GM23338 (cell line): ENCODE measurements around the gene OTP. TPM values are rescaled to one million over a fixed set of nuclear protein-coding genes. Genes with fewer than 3 reads are reported as not detected.

ENCODE experiments used
- ATAC-seq: fragments of 200-7000 bp; cut with Tn5 transposase; 3 replicates; pipeline ENCODE4 v1.9.1; 2020
- DNase-seq: peaks from one replicate; pipeline ENCODE4 v3.0.0-alpha.2; 2015; ENCODE audit warnings: low spot score
- H2AFZ ChIP-seq: fragments of 200-600 bp; sonication (generic); 2 replicates; pipeline ENCODE4 v1.8.0; 2016; ENCODE audit warnings: antibody characterized with exemption, mild to moderate bottlenecking, moderate library complexity
- H3F3A ChIP-seq: fragments of 200-600 bp; sonication (generic); replicated peaks from 2 replicates; pipeline ENCODE4 v1.8.0; 2017; ENCODE audit warnings: antibody characterized with exemption, mixed run types, low read depth
- H3K27ac ChIP-seq: fragments of 200-600 bp; sonication (generic); 2 replicates; pipeline ENCODE4 v1.6.1; 2016; ENCODE audit warnings: low read depth
- H3K27me3 ChIP-seq: fragments of 200-600 bp; sonication (generic); 2 replicates; pipeline ENCODE4 v1.8.0; 2016; ENCODE audit warnings: mild to moderate bottlenecking, mixed run types, moderate library complexity; ENCODE audit not compliant: insufficient read depth
- H3K36me3 ChIP-seq: fragments of 200-600 bp; sonication (generic); 2 replicates; pipeline ENCODE4 v1.8.0; 2016; ENCODE audit warnings: mild to moderate bottlenecking; ENCODE audit not compliant: insufficient read depth
- H3K4me1 ChIP-seq: fragments of 200-600 bp; sonication (generic); 2 replicates; pipeline ENCODE4 v1.8.0; 2016; ENCODE audit warnings: mild to moderate bottlenecking, moderate library complexity; ENCODE audit not compliant: insufficient read depth
- H3K4me2 ChIP-seq: fragments of 200-600 bp; sonication (generic); 2 replicates; pipeline ENCODE4 v1.7.1; 2017; ENCODE audit warnings: mixed run types
- H3K4me3 ChIP-seq: fragments of 200-600 bp; sonication (generic); 2 replicates; pipeline ENCODE4 v1.6.1; 2016; ENCODE audit warnings: mixed run types
- H3K79me2 ChIP-seq: fragments of 200-600 bp; sonication (generic); replicated peaks from 2 replicates; pipeline ENCODE4 v1.8.0; 2017; ENCODE audit warnings: mild to moderate bottlenecking; ENCODE audit not compliant: insufficient read depth
- H3K9me2 ChIP-seq: fragments of 200-600 bp; sonication (generic); 2 replicates; pipeline ENCODE4 v1.8.0; 2017; ENCODE audit not compliant: insufficient read depth
- H4K20me1 ChIP-seq: fragments of 200-600 bp; sonication (generic); replicated peaks from 2 replicates; pipeline ENCODE4 v1.8.0; 2017; ENCODE audit warnings: mild to moderate bottlenecking; ENCODE audit not compliant: insufficient read depth
- H3K27ac Mint-ChIP-seq: 2 replicates; pipeline ENCODE4 v1.8.0; 2020; ENCODE audit warnings: inconsistent platforms, mild to moderate bottlenecking, moderate library complexity, mixed read lengths
- H3K27me3 Mint-ChIP-seq: 3 replicates; pipeline ENCODE4 v1.8.0; 2022; ENCODE audit warnings: low read depth, mild to moderate bottlenecking, moderate library complexity, mixed read lengths, inconsistent platforms; ENCODE audit not compliant: insufficient read depth, poor library complexity
- H3K36me3 Mint-ChIP-seq: 3 replicates; pipeline ENCODE4 v1.8.0; 2021; ENCODE audit warnings: low read depth, mild to moderate bottlenecking, inconsistent platforms, moderate library complexity, mixed read lengths
- H3K4me1 Mint-ChIP-seq: 3 replicates; pipeline ENCODE4 v1.8.0; 2020; ENCODE audit warnings: mild to moderate bottlenecking, inconsistent platforms, mixed read lengths
- H3K4me3 Mint-ChIP-seq: 3 replicates; pipeline ENCODE4 v1.8.0; 2021; ENCODE audit warnings: moderate library complexity, mild to moderate bottlenecking, inconsistent platforms, mixed read lengths
- H3K9me3 Mint-ChIP-seq: 3 replicates; pipeline ENCODE4 v1.8.0; 2020; ENCODE audit warnings: moderate library complexity, mild to moderate bottlenecking, inconsistent platforms, mixed read lengths
- CREB1 ChIP-seq: fragments of 250-450 bp; sonication (Bioruptor Pico); IDR thresholded peaks from 2 replicates; pipeline ENCODE4 v1.5.0; 2020; ENCODE audit warnings: low read depth, mild to moderate bottlenecking, moderate library complexity
- EZH2phosphoT487 ChIP-seq: fragments of 200-600 bp; sonication (generic); IDR thresholded peaks from one replicate; pipeline ENCODE4 v1.8.1; 2018; ENCODE audit warnings: antibody characterized with exemption; ENCODE audit not compliant: unreplicated experiment
- JUNB ChIP-seq: IDR thresholded peaks from one replicate; pipeline ENCODE4 v1.6.1; 2016; ENCODE audit warnings: antibody characterized with exemption; ENCODE audit not compliant: unreplicated experiment
- NANOG ChIP-seq: IDR thresholded peaks from 2 replicates; pipeline ENCODE4 v1.6.1; 2016; ENCODE audit warnings: antibody characterized with exemption, borderline replicate concordance
- POLR2AphosphoS5 ChIP-seq: IDR thresholded peaks from 2 replicates; pipeline ENCODE4 v1.6.1; 2016; ENCODE audit warnings: antibody characterized with exemption, low read depth
- STAT1 ChIP-seq: IDR thresholded peaks from one replicate; pipeline ENCODE4 v1.6.1; 2016; ENCODE audit warnings: antibody characterized with exemption; ENCODE audit not compliant: unreplicated experiment
- ZNF331 ChIP-seq: fragments of 250-450 bp; sonication (Bioruptor Pico); IDR thresholded peaks from 2 replicates; pipeline ENCODE4 v1.5.0; 2020; ENCODE audit warnings: low read depth, mild to moderate bottlenecking, moderate library complexity
- polyA plus RNA-seq: library from polyadenylated mRNA; unstranded; fragments of >200 nt; fragmentation: Nextera tagmentation; extraction: Ambion mirVana; gene quantifications from 2 replicates; pipeline ENCODE4 v1.2.1, GENCODE V29; 2016
- total RNA-seq: library from RNA; depleted of rRNA; stranded (reverse); fragments of >200 nt; shearing (Covaris generic); gene quantifications from 2 replicates; pipeline ENCODE4 v1.2.3, GENCODE V29; 2014
- TF ChIP-seq, protein P1 (sequence below), 2 experiments: fragments of 200-600 bp in 1 of 2; sonication (generic) in 1 of 2; conservative IDR thresholded peaks; 2 replicates each; pipeline versions ENCODE4 v1.5.1 to v1.6.1; 2016 to 2017; ENCODE audit warnings: antibody characterized with exemption in 2 of 2, low read depth in 2 of 2, mild to moderate bottlenecking in 2 of 2, moderate library complexity in 1 of 2
- TF ChIP-seq, protein P2 (sequence below): fragments of 250-450 bp; sonication (Bioruptor Pico); IDR thresholded peaks from 2 replicates; pipeline ENCODE4 v1.5.0; 2020; ENCODE audit warnings: mild to moderate bottlenecking, moderate library complexity
- TF ChIP-seq, protein P3 (sequence below): IDR thresholded peaks from one replicate; pipeline ENCODE4 v1.6.1; 2018; ENCODE audit warnings: antibody characterized with exemption; ENCODE audit not compliant: unreplicated experiment

The OTP gene
- total and polyA plus RNA-seq, 2 experiments from 2014 or later = not detected

DNA sequence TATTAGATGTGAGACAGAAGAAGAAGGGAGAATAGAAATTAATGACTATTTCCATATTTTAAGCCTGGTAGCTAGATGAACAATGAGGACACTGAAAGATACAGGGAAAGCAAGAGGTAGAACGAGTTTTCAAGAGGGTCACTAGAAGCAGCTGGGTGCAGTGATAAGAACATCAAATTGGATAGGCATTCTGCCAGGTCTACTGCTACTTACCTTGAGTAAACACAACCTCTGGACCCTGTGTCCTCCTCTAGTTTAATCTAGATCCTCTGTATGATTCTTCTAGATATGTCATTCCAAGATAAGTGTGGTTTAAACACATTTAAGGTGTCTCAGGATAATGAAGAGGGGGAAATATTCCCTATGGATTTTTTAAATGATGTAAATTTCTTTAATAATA, 31.2 kb downstream of the OTP start:
- H3K27ac Mint-ChIP-seq = no peak overlapping the region
- TF ChIP-seq, protein P1, sequence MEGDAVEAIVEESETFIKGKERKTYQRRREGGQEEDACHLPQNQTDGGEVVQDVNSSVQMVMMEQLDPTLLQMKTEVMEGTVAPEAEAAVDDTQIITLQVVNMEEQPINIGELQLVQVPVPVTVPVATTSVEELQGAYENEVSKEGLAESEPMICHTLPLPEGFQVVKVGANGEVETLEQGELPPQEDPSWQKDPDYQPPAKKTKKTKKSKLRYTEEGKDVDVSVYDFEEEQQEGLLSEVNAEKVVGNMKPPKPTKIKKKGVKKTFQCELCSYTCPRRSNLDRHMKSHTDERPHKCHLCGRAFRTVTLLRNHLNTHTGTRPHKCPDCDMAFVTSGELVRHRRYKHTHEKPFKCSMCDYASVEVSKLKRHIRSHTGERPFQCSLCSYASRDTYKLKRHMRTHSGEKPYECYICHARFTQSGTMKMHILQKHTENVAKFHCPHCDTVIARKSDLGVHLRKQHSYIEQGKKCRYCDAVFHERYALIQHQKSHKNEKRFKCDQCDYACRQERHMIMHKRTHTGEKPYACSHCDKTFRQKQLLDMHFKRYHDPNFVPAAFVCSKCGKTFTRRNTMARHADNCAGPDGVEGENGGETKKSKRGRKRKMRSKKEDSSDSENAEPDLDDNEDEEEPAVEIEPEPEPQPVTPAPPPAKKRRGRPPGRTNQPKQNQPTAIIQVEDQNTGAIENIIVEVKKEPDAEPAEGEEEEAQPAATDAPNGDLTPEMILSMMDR (conservative IDR thresholded peaks at IDR 0.05; ENCODE audit: low read depth in 2 of 2) = no peak
- TF ChIP-seq STAT1 = no peak
- no peak for TF ChIP-seq EZH2phosphoT487
- TF ChIP-seq CREB1 = no peak
- TF ChIP-seq, protein P2, sequence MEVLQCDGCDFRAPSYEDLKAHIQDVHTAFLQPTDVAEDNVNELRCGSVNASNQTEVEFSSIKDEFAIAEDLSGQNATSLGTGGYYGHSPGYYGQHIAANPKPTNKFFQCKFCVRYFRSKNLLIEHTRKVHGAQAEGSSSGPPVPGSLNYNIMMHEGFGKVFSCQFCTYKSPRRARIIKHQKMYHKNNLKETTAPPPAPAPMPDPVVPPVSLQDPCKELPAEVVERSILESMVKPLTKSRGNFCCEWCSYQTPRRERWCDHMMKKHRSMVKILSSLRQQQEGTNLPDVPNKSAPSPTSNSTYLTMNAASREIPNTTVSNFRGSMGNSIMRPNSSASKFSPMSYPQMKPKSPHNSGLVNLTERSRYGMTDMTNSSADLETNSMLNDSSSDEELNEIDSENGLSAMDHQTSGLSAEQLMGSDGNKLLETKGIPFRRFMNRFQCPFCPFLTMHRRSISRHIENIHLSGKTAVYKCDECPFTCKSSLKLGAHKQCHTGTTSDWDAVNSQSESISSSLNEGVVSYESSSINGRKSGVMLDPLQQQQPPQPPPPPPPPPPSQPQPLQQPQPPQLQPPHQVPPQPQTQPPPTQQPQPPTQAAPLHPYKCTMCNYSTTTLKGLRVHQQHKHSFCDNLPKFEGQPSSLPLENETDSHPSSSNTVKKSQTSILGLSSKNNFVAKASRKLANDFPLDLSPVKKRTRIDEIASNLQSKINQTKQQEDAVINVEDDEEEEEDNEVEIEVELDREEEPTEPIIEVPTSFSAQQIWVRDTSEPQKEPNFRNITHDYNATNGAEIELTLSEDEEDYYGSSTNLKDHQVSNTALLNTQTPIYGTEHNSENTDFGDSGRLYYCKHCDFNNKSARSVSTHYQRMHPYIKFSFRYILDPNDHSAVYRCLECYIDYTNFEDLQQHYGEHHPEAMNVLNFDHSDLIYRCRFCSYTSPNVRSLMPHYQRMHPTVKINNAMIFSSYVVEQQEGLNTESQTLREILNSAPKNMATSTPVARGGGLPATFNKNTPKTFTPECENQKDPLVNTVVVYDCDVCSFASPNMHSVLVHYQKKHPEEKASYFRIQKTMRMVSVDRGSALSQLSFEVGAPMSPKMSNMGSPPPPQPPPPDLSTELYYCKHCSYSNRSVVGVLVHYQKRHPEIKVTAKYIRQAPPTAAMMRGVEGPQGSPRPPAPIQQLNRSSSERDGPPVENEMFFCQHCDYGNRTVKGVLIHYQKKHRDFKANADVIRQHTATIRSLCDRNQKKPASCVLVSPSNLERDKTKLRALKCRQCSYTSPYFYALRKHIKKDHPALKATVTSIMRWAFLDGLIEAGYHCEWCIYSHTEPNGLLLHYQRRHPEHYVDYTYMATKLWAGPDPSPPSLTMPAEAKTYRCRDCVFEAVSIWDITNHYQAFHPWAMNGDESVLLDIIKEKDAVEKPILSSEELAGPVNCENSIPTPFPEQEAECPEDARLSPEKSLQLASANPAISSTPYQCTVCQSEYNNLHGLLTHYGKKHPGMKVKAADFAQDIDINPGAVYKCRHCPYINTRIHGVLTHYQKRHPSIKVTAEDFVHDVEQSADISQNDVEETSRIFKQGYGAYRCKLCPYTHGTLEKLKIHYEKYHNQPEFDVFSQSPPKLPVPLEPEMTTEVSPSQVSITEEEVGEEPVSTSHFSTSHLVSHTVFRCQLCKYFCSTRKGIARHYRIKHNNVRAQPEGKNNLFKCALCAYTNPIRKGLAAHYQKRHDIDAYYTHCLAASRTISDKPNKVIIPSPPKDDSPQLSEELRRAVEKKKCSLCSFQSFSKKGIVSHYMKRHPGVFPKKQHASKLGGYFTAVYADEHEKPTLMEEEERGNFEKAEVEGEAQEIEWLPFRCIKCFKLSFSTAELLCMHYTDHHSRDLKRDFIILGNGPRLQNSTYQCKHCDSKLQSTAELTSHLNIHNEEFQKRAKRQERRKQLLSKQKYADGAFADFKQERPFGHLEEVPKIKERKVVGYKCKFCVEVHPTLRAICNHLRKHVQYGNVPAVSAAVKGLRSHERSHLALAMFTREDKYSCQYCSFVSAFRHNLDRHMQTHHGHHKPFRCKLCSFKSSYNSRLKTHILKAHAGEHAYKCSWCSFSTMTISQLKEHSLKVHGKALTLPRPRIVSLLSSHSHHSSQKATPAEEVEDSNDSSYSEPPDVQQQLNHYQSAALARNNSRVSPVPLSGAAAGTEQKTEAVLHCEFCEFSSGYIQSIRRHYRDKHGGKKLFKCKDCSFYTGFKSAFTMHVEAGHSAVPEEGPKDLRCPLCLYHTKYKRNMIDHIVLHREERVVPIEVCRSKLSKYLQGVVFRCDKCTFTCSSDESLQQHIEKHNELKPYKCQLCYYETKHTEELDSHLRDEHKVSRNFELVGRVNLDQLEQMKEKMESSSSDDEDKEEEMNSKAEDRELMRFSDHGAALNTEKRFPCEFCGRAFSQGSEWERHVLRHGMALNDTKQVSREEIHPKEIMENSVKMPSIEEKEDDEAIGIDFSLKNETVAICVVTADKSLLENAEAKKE (CRISPR knock-in tag) = no peak
- TF ChIP-seq, protein P3, sequence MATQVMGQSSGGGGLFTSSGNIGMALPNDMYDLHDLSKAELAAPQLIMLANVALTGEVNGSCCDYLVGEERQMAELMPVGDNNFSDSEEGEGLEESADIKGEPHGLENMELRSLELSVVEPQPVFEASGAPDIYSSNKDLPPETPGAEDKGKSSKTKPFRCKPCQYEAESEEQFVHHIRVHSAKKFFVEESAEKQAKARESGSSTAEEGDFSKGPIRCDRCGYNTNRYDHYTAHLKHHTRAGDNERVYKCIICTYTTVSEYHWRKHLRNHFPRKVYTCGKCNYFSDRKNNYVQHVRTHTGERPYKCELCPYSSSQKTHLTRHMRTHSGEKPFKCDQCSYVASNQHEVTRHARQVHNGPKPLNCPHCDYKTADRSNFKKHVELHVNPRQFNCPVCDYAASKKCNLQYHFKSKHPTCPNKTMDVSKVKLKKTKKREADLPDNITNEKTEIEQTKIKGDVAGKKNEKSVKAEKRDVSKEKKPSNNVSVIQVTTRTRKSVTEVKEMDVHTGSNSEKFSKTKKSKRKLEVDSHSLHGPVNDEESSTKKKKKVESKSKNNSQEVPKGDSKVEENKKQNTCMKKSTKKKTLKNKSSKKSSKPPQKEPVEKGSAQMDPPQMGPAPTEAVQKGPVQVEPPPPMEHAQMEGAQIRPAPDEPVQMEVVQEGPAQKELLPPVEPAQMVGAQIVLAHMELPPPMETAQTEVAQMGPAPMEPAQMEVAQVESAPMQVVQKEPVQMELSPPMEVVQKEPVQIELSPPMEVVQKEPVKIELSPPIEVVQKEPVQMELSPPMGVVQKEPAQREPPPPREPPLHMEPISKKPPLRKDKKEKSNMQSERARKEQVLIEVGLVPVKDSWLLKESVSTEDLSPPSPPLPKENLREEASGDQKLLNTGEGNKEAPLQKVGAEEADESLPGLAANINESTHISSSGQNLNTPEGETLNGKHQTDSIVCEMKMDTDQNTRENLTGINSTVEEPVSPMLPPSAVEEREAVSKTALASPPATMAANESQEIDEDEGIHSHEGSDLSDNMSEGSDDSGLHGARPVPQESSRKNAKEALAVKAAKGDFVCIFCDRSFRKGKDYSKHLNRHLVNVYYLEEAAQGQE = no peak
- no peak for TF ChIP-seq NANOG
- no peak for TF ChIP-seq JUNB
- TF ChIP-seq POLR2AphosphoS5 = no peak
- no peak for TF ChIP-seq ZNF331 (CRISPR knock-in tag)
- no peaks in the 10 kb centered on the region for H3K4me1 Mint-ChIP-seq
- 0 out of 3 replicates have a peak, but pooled peaks cover 9% of the 10 kb centered on the region for H3K36me3 Mint-ChIP-seq
- DNase-seq = no peak
- peaks cover 3% of the 10 kb centered on the region for H3K27me3 Mint-ChIP-seq
- no peaks in the 10 kb centered on the region for H3K27me3 ChIP-seq
- peaks cover 32% of the 10 kb centered on the region for H3K9me3 Mint-ChIP-seq
- H4K20me1 ChIP-seq = no peaks in the 10 kb centered on the region
- no peak overlapping the region for H3K4me3 ChIP-seq
- H3F3A ChIP-seq = no peaks in the 10 kb centered on the region
- no peak overlapping the region for H3K4me2 ChIP-seq
- H3K9me2 ChIP-seq = 0 out of 2 replicates have a peak, but pooled peaks cover 8% of the 10 kb centered on the region
- H3K79me2 ChIP-seq = no peaks in the 10 kb centered on the region
- ATAC-seq = no peak
- H3K4me3 Mint-ChIP-seq = no peak overlapping the region
- 0 out of 2 replicates have a peak, but pooled peaks cover 3% of the 10 kb centered on the region for H3K36me3 ChIP-seq
- H3K27ac ChIP-seq = no peak overlapping the region
- H3K4me1 ChIP-seq = no peaks in the 10 kb centered on the region
- no peak overlapping the region for H2AFZ ChIP-seq
